IMR-90 (cell line): ENCODE results near the gene IKBKE. TPM values are rescaled to one million over a fixed set of nuclear protein-coding genes. Genes with fewer than 3 reads are reported as not detected.

Experiments used
- ATAC-seq: fragments of 200-7000 bp; cut with Tn5 transposase; 2 replicates; pipeline ENCODE4 v1.9.1; 2020; ENCODE audit warnings: low read depth, mild to moderate bottlenecking, moderate library complexity
- BruUV-seq: library from RNA; stranded (reverse); fragments of 400-500 nt; replicated peaks from 2 replicates; lab custom pipeline; 2021; lab: Mats Ljungman, UMichigan
- CTCF ChIA-PET: fragments of 300-600 bp; formaldehyde crosslinking; extraction: SDS; loops from one replicate; lab custom pipeline; 2021; ENCODE audit warnings: antibody characterized with exemption; lab: Yijun Ruan, JAX
- POLR2A ChIA-PET: fragments of 300-600 bp; sonication (Branson Sonifier 250); formaldehyde crosslinking; loops from one replicate; lab custom pipeline; 2022; ENCODE audit warnings: antibody characterized with exemption; ENCODE audit not compliant: unreplicated experiment; lab: Charles Lee
- DNase-seq: peaks from one replicate; pipeline ENCODE4 v3.0.0; 2013
- H2AFZ ChIP-seq: replicated peaks from 2 replicates; pipeline ENCODE3; 2013; ENCODE audit warnings: low read length, mild to moderate bottlenecking; ENCODE audit not compliant: poor library complexity
- H2AK5ac ChIP-seq: 2 replicates; pipeline ENCODE4 v1.6.1; 2013; ENCODE audit warnings: low read depth, low read length, inconsistent platforms
- H2AK9ac ChIP-seq: replicated peaks from 2 replicates; pipeline ENCODE3; 2013; ENCODE audit warnings: mild to moderate bottlenecking, low read depth, low read length, moderate library complexity; ENCODE audit not compliant: poor library complexity
- H2BK120ac ChIP-seq: 2 replicates; pipeline ENCODE4 v1.6.1; 2013; ENCODE audit warnings: low read depth, low read length, inconsistent platforms
- H2BK15ac ChIP-seq: 3 replicates; pipeline ENCODE4 v1.6.1; 2013; ENCODE audit warnings: low read depth, low read length, inconsistent platforms
- H2BK20ac ChIP-seq: 2 replicates; pipeline ENCODE4 v1.6.1; 2013; ENCODE audit warnings: low read depth, mild to moderate bottlenecking, inconsistent platforms, low read length, moderate library complexity
- H2BK5ac ChIP-seq: 2 replicates; pipeline ENCODE4 v1.6.1; 2013; ENCODE audit warnings: mild to moderate bottlenecking, low read depth, low read length, inconsistent platforms; ENCODE audit not compliant: poor library complexity, severe bottlenecking
- H3K14ac ChIP-seq: replicated peaks from 2 replicates; pipeline ENCODE4 v1.6.1; 2013; ENCODE audit warnings: low read depth, low read length, inconsistent platforms
- H3K18ac ChIP-seq: 2 replicates; pipeline ENCODE4 v1.6.1; 2013; ENCODE audit warnings: low read depth, low read length, control low read depth
- H3K23ac ChIP-seq: 2 replicates; pipeline ENCODE4 v1.6.1; 2013; ENCODE audit warnings: low read depth, low read length, inconsistent platforms
- H3K27ac ChIP-seq: 2 replicates; pipeline ENCODE4 v1.5.1; 2013; ENCODE audit warnings: mild to moderate bottlenecking, control low read depth, low read length; ENCODE audit not compliant: insufficient read depth
- H3K27me3 ChIP-seq: 2 replicates; pipeline ENCODE4 v1.6.1; 2013; ENCODE audit warnings: low read length; ENCODE audit not compliant: control insufficient read depth, insufficient read depth
- H3K36me3 ChIP-seq: 2 replicates; pipeline ENCODE4 v1.6.1; 2013; ENCODE audit warnings: low read length, mixed read lengths; ENCODE audit not compliant: control insufficient read depth, insufficient read depth
- H3K4ac ChIP-seq: 2 replicates; pipeline ENCODE4 v1.6.1; 2013; ENCODE audit warnings: low read depth, low read length, inconsistent platforms
- H3K4me1 ChIP-seq: 2 replicates; pipeline ENCODE4 v1.6.1; 2013; ENCODE audit warnings: low read length, mixed read lengths; ENCODE audit not compliant: control insufficient read depth, insufficient read depth
- H3K4me2 ChIP-seq: 2 replicates; pipeline ENCODE4 v1.6.1; 2013; ENCODE audit warnings: low read depth, mild to moderate bottlenecking, control low read depth, low read length, moderate library complexity
- H3K4me3 ChIP-seq: 2 replicates; pipeline ENCODE4 v1.5.1; 2013; ENCODE audit warnings: low read depth, mild to moderate bottlenecking, control low read depth, low read length, moderate library complexity; ENCODE audit not compliant: insufficient read depth
- H3K56ac ChIP-seq: 2 replicates; pipeline ENCODE4 v1.6.1; 2013; ENCODE audit warnings: low read length, inconsistent platforms; ENCODE audit not compliant: insufficient read depth; ENCODE audit errors: extremely low read depth
- H3K79me1 ChIP-seq, 2 experiments: 2 replicates each; pipeline ENCODE4 v1.6.1; 2013; ENCODE audit warnings: low read length in 2 of 2, inconsistent platforms in 1 of 2, low read depth in 1 of 2
- H3K9ac ChIP-seq: 2 replicates; pipeline ENCODE4 v1.6.1; 2013; ENCODE audit warnings: low read depth, low read length, control low read depth
- H3K9me1 ChIP-seq: 2 replicates; pipeline ENCODE4 v1.6.1; 2013; ENCODE audit warnings: low read length, inconsistent platforms; ENCODE audit not compliant: insufficient read depth
- H3K9me3 ChIP-seq: 2 replicates; pipeline ENCODE4 v1.6.1; 2013; ENCODE audit warnings: low read length; ENCODE audit not compliant: control insufficient read depth, insufficient read depth
- H4K20me1 ChIP-seq: 2 replicates; pipeline ENCODE4 v1.6.1; 2013; ENCODE audit warnings: low read length, inconsistent platforms; ENCODE audit not compliant: insufficient read depth
- H4K5ac ChIP-seq: 2 replicates; pipeline ENCODE4 v1.6.1; 2013; ENCODE audit warnings: mild to moderate bottlenecking, low read depth, low read length, control low read depth
- H4K8ac ChIP-seq, 2 experiments: 2 replicates each; pipeline ENCODE4 v1.6.1; 2013; ENCODE audit warnings: low read depth in 2 of 2, low read length in 2 of 2, control low read depth in 1 of 2, inconsistent platforms in 1 of 2
- H4K91ac ChIP-seq: 2 replicates; pipeline ENCODE4 v1.6.1; 2013; ENCODE audit warnings: low read depth, low read length, inconsistent platforms; ENCODE audit not compliant: insufficient read depth
- BHLHE40 ChIP-seq: fragments of 150-350 bp; IDR thresholded peaks from 2 replicates; pipeline ENCODE4 v1.6.1; 2016; ENCODE audit warnings: mild to moderate bottlenecking, low read depth, low read length
- CEBPB ChIP-seq: IDR thresholded peaks from 2 replicates; pipeline ENCODE4 v1.6.1; 2012; ENCODE audit warnings: low read depth, low read length, improper control_type of control experiment
- CHD1 ChIP-seq: IDR thresholded peaks from 2 replicates; pipeline ENCODE4 v1.6.1; 2012; ENCODE audit warnings: low read depth, low read length, improper control_type of control experiment
- ELK1 ChIP-seq: fragments of 150-350 bp; IDR thresholded peaks from 2 replicates; pipeline ENCODE4 v1.6.1; 2016; ENCODE audit warnings: low read depth, mild to moderate bottlenecking, low read length, moderate library complexity, borderline replicate concordance
- FOS ChIP-seq: fragments of 150-350 bp; IDR thresholded peaks from 2 replicates; pipeline ENCODE4 v1.6.1; 2016; ENCODE audit warnings: low read depth, low read length
- USF2 ChIP-seq: fragments of 150-350 bp; IDR thresholded peaks from 2 replicates; pipeline ENCODE4 v1.6.1; 2017; ENCODE audit warnings: mild to moderate bottlenecking, antibody characterized with exemption, low read length, low read depth
- WGBS, 2 experiments: methylation state at CpG; one replicate each; pipeline versions ENCODE4 v1.1.5 to v1.1.7; 2013; ENCODE audit warnings: missing lambda C conversion rate in 2 of 2; ENCODE audit not compliant: insufficient read length in 1 of 2; ENCODE audit errors: extremely low coverage in 2 of 2; 5-methylcytosine and 5-hydroxymethylcytosine counted together
- dilution Hi-C: fragments of 300-500 bp; cut with HindIII; formaldehyde crosslinking; loops from one replicate; pipeline ENCODE4 v1.14.3; 2018; ENCODE audit warnings: low sequenced_read_pairs; ENCODE audit not compliant: unreplicated experiment
- in situ Hi-C: fragments of 300-500 bp; cut with MboI; formaldehyde crosslinking; loops from 3 replicates; pipeline ENCODE4 v1.14.3; 2019; ENCODE audit warnings: low sequenced_read_pairs, inconsistent platforms, mixed read lengths
- intact Hi-C: fragments of 100-400 bp; cut with micrococcal nuclease; formaldehyde crosslinking; loops from 2 replicates; pipeline ENCODE4 v1.10.0; 2022
- polyA plus RNA-seq, 3 experiments: library from polyadenylated mRNA; depleted of rRNA; stranded (reverse); fragments of >200 nt; gene quantifications; 2 replicates each; pipeline ENCODE4 v1.2.3, GENCODE V29; 2012; ENCODE audit warnings: low replicate concordance in 1 of 3
- total RNA-seq: library from RNA; depleted of rRNA; stranded (reverse); fragments of >200 nt; gene quantifications from 2 replicates; pipeline ENCODE4 v1.2.3, GENCODE V29; 2012

IKBKE gene
- total and polyA plus RNA-seq, 2 of the 4 experiments (the other 2 are of a cell fraction): 20.3 to 24.0 TPM

DNA sequence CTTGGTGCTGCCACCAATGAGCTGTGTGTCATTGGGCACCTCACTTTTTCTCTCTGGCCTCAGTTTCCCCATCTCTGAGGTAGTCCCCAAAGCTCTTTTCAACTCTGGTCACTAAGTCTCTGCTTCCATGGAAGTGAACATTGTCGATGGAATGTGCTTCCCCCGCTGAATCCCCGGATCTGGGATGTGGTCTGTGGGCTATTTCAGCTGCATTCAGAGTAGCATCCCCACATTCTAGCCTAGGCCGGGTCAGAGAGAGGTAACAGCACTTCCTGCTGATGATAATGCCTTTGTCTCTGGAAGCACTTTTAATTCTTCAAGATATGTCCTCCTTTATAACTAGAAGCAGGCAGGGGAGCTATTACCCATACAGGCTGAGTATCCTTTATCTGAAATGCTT, 66.9 kb downstream of the IKBKE start:
- H2BK120ac ChIP-seq: no peak overlapping the region

More for the DNA sequence above, 66.9 kb downstream of the IKBKE start:
- Histone ChIP-seq H3K36me3 (0 out of 2 replicates have a peak, but pooled peaks cover 2% of the 10 kb centered on the region), H2AFZ (no peak overlapping the region), H3K18ac (no peak overlapping the region), H3K56ac (no peak overlapping the region), H4K20me1 (no peaks in the 10 kb centered on the region), H3K9ac (no peak overlapping the region), H3K9me1 (no peaks in the 10 kb centered on the region; the same call in 1 of the 2 replicates), H3K4ac (no peak overlapping the region), H2AK5ac (no peak overlapping the region), H3K27ac (no peak overlapping the region), H2BK5ac (no peak overlapping the region), H3K9me3 (no peaks in the 10 kb centered on the region), H2BK20ac (no peak overlapping the region), H2AK9ac (no peak overlapping the region), H3K4me3 (no peak overlapping the region), H3K14ac (no peak overlapping the region), H3K27me3 (no peaks in the 10 kb centered on the region; the same call in 1 of the 2 replicates), H3K4me1 (no peaks in the 10 kb centered on the region), H3K4me2 (no peak overlapping the region), H3K23ac (no peak overlapping the region), H4K5ac (no peak overlapping the region), H4K91ac (no peak overlapping the region), H3K79me1 (no peaks in the 10 kb centered on the region), H2BK15ac (no peak overlapping the region), H4K8ac (no peak overlapping the region)
- POLR2A ChIA-PET: no interaction called here
- ATAC-seq: no peak
- CTCF ChIA-PET: no interaction called here
- BruUV-seq: no TSS peak
- WGBS, 2 experiments: 40% methylated on average over 1 of the region's 4 CpGs; no CpG with 5 or more reads in 1 of the 2 experiments
- in situ Hi-C loops: no loop called here
- intact Hi-C loops: no loop called here
- TF ChIP-seq ELK1 (no peak), BHLHE40 (no peak), CHD1 (no peak), USF2 (no peak), CEBPB (no peak), FOS (no peak)
- peak; percentile 18 for DNase-seq
- dilution Hi-C loops: no loop called here
